Raji (cell line): ENCODE results near the gene METTL25B.

Source experiments
- POLR2A ChIP-seq: IDR thresholded peaks from 2 replicates; pipeline ENCODE4 v1.6.1; 2011; ENCODE audit warnings: low read depth, low read length, control low read depth; ENCODE audit not compliant: insufficient read depth

METTL25B gene

DNA sequence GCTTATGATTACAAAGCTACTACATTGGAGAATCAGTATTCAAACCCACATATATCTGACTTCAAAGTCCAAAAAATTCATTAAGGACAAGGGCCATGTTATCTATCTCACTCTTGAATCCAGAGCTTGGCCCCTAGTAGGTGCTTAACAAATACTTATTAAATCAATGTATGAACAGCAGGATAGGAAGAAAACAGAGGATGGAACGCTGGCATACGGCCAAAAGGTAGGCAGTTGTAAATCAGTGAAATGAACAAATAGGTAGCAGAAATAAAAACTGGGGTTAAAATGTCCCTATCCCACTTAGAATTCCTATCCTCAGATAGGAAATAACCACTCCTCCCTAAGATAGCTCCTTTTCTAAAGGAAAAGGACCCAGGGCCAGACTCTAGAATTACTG lies 10.6 kb downstream of the METTL25B start:
- no peak for TF ChIP-seq POLR2A

DNA sequence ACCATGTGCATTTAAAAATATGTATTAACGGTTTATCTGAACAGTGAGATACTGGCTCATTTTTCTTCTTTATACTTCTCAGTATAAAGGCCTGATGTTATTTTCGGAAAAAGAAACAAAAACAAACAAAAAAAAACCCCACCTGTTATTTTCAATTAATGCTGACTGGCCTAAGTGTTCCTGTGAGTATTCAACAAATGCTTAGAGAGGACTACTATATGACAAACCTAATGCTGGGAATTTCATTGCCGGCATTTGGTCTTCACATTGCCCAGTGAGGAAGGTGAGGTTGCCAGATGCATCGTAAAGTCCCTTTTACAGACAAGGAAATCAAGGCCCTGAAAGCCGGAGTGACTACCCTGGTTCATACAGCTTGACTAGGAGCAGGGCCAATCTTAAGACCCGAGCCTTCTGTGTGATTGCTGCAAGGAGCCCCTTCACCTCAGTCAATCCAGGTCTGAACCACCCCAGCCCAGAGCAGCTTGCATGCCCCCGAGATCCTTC lies 12.0 kb downstream of the METTL25B start:
- no peak for TF ChIP-seq POLR2A

DNA sequence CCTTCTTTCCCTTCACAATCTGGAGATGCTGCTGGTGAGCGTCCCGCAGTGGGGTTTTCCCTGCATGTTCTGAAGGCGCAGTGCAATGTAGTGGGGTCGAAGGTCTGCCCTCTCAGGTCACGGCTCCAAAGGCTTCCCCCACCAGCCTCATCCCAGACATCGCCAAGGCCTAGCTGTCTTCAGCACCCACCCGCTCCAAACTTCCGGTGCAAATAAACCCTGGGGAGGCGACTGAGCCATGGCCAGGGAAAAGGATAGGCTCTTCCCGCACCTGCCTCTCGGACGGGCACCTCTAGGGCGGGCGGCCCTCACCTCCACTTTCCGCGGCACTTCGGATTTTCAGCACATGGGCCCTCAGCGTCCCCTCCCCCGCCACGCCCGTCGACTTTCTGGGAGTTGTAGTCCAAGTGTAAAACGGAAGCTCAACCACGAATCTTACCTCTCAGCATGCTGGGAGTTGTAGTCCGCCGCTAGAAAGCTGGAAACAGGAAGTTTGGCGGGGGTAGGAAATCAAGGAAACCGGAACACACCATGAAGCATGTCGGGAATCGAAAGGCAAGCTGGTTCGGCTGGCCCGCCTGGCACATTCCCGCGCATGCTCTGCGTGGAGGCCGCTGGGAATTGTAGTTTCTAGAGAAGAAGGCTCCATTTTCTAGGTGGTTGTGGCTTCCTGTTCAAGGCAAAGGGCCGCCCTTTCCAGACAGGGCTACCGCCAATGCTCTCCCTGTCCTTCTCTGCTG lies 12.6 kb downstream of the METTL25B start, which contains the start of gene MRPL24:
MRPL24 (minus strand) TSS at position 348 of the 740 bp plus-strand sequence. CDS start 2,384 bp downstream, outside the sequence.
- TF ChIP-seq POLR2A = peak; percentile 90

DNA sequence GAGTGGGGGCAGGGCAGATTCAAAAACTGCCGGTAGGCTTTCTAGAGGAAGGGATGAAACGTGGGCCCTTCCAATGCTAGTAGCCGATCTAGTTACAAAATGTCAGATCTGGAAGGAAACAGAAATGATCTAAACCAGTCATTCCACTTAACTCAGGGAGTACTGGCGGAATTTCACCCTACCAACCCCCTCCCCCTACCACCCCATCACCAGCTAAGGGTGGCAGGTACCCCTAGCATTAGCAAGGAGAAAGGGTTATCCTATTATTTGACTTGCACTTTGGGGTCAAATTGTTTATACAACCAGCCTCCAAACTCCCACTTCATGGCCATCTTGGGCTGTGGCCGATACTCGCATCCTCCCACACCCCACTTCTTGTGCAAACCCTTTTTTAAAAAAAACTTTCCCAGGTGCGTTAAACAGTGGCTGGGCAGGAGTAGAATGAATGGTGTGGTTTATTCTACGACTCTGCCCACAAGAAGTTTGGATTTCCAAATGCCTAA lies 13.3 kb downstream of the METTL25B start:
- no peak for TF ChIP-seq POLR2A

DNA sequence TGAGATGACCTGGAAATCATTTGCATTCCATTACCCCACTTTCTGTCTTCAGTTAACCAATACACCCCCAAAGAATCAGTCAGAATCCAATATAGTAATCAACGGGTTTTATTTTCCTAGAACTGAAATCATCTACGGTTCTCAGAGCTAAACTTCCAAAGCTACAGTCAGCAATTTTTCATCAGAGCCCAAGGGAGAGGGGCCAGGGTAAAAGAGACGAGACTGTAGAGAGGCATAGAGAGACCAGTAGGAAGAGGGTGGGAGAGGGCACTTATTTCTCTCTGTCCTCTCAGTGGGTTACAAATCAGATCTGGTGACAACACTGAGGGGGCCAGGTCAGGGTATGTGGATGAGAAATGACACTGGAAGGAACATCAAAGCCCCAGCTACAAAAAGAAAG lies 13.7 kb downstream of the METTL25B start:
- no peak for TF ChIP-seq POLR2A

DNA sequence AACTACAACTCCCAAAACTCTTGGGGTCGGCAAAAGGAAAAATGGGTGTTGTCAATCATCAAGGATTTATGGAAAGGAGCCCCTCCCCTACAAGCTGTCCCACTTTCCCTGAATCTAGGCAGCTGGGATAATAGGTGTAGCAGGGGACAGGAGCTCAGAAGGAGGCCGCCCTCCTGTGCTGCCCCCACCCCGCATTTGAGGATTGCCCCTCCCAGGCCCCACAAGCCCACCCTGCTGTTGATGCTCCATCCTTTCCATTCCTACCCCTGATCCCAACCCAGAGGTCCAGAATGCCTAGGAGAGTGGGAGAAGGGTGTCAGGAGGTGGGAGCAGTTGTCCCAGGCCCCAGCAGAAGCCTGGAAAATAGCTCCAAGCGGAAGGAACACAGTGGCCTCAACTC lies 14.5 kb downstream of the METTL25B start:
- TF ChIP-seq POLR2A = no peak

DNA sequence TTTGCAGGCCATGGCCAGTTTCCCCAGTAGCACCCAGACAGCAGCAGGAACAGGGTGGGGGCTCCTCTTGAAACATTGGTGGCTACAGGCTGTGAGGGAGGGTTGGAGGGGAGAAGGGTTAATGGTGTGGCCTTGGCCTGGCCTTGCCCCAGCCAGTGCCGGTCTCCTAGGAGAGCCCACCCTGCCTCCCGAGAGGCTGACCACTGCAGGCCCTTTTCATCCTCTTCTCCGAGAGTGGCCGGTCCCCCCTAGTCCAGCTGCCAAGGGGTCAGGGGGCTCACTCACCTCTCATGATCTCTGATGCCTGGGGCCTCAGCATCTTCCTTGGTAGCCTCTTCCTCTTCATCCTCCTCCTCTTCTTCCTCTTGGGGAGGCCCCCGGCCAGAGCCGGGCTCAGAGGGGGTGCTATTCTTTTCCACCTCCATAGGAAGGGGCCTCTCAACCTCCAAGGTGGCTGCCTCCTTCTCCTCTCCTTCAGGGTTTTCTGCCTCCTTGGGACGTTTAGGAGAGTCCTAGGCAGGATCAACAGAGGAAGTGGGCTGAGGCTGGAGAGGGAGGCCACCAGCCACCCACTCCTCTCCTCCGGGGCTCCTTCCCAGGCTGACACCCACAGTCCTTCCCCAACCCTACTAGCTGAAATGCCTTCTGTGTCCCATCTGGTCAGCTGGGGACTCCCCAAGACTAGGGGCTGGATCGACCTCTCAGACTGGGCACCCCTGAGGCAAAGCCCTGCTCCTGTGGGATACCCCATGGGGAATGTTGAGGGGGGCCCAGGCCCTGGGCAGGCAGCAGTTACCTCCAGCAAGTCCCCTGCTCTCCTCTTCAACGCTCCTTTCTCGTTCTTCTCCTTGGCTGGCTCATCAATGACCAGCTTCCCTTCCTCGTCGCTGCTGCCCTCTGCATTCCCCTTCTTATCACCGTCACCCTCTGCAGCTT lies 15.4 kb downstream of the METTL25B start:
- TF ChIP-seq POLR2A = no peak

DNA sequence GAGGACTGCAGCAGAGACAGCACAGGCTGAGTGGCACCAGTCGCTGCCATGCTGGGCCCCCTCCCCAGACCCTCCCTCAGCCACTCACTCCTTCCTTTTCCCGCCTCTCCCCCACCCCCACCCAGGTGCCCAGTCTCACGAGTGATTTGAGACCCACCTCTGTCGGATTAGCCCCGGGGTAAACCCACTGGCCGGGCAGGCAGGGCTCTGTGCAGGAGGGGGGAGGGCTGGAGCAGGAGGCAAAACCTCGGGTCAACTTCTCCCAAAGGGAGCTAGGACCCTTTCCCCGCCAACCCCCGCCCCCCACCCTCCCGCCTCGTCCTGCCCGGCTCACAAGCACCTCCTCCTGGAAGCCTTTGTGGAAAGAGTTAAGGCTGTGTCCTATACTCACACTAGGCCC lies 16.1 kb downstream of the METTL25B start:
- TF ChIP-seq POLR2A = no peak

DNA sequence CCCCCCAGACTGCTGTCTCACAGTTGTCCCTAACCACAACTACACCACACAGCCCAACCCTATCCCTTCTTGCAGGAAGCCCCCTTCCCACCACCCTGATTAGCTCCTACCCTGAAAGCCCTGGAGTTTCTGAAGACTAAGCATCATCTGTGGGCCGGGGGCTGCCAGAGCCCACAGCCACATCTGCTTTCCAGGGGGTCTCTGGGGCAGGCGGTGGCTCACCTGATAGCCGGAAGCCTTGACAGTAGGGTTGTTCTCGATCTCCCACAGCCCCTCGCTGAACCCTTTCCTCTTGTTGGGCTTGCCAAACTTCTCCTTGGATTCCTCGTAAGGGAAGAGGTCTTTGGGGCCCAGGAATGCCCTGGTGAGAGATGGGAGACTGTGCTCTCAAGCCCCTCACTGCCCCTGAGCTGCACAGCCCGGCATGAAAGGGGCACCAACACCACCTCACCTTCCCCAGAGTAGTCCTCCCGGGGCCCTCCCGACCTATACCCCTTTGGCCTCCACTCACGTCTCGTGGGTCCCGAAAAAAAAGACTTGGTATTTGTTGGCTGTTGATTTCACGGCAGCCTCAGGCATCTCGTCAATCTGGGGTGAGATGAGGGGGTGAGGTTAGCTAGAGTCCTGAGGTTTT lies 16.6 kb downstream of the METTL25B start:
- TF ChIP-seq POLR2A = no peak

DNA sequence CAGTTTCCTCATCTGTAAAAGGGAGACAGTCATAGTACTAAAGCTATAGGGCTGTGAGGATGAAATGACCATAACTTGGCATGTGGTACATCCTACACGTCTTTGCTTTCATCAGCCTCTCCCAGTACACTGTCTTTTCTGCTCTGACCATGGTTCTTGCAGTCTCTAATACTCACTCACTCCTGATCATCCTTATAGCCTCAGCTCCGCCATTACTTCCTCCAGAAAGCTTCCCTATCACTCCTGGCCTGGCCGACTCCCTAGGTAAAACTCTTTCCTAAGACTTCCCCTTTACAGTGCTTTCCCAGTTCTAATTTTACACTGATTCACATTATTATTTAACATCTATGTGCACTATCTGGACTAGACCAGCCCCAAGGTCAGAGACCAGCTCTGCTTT lies 17.6 kb downstream of the METTL25B start:
- no peak for TF ChIP-seq POLR2A

DNA sequence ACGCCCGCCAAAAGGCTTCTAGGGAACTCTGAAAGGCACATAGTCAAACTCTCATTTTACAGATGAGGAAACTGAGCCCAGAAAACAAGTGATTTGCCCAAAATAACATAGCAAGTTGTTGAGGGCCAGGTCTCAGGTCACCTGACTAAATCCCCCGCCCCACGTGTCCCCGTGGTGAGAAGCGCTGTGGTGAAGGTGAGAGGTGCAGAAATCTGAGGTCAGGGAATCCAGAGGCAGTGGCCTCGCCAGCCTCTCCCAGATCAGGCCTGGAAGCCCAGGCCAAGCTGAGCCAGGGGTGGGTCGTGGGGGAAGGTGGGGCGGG lies 18.1 kb downstream of the METTL25B start:
- no peak for TF ChIP-seq POLR2A

DNA sequence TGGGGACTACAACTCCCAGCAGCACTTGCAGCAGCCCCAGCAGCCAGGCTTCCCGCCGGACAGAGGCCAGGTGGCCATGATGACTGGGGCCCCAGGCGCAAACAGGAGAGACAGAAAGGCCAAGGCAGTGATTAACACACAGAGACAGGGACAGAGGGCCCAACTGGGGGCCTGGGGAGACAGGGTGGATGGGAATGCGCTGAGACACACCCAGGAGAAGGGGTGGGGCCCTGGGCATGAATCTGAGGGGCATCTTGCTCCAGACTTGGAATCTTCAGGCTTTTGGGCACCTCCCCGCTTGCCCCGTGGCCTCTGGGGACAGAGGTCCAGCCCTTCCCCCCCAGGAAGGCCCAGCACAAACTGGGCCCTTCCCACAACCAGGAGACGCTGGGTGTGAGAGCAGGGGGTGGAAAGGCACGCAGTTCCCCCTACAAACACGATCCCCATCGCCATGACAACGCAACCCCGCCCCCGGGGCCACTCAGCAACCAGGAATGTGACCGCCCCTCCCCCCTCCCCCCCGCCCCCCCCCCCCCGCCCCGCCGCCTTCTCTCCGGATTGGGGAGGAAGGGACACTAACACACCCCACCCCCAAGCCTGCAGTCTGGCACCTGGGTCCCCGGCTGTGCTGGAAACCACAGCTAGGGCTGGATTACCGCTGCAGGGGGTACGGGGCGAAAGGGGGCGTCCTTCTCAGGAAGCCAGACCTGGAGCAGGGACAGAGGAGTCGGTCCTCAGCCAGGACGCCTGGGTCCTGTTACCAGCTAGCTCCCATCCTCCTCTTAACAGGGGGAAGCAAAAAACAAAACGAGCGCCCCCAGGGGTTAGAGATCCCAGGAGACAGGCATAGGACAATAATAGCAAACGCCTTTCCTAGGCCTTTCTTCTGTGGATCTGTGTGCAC lies 18.7 kb downstream of the METTL25B start:
- no peak for TF ChIP-seq POLR2A

DNA sequence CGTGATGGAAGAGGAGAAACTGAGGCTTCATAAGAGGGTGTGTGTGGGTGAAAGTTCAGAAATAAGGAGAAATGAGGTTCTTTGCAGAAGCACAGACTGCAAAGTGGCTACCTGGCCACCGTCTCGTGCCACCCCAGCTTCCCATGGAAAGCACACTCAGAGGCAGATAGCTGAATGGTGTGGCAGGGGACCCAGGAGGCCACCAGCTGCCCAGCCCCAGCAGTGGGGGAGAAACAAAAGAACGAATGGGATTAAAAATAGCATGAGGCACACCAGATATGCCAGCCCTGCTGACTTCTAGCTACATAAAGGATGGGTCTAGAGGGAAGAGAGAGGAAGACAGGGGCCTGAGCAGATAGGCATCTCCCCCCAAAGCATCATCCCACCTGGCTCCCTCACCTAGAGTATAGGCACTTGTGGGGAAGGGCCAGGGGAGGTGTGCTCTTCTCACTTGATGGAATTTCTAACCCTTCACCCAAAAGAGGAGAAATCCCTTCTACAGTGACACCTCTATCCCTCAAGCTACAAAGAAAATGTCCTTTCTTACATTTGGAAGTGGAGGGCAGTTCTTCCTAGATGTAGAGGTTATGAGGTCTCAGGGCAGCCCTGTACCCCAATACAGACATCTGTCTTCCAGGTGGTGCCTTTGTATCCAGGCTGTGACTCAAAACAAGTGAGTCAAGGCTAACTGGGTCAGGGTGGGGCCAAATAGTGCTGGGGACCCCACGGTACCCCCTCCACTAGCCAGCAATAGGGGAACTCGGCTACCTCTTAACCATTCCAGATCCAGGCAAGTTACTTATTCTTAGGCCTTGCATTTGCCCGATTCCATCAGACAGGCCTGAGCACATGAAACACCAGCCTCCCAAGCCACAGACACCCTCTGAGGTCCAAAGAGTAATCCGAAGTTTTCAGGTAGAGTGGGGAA lies 19.7 kb downstream of the METTL25B start:
- no peak for TF ChIP-seq POLR2A

DNA sequence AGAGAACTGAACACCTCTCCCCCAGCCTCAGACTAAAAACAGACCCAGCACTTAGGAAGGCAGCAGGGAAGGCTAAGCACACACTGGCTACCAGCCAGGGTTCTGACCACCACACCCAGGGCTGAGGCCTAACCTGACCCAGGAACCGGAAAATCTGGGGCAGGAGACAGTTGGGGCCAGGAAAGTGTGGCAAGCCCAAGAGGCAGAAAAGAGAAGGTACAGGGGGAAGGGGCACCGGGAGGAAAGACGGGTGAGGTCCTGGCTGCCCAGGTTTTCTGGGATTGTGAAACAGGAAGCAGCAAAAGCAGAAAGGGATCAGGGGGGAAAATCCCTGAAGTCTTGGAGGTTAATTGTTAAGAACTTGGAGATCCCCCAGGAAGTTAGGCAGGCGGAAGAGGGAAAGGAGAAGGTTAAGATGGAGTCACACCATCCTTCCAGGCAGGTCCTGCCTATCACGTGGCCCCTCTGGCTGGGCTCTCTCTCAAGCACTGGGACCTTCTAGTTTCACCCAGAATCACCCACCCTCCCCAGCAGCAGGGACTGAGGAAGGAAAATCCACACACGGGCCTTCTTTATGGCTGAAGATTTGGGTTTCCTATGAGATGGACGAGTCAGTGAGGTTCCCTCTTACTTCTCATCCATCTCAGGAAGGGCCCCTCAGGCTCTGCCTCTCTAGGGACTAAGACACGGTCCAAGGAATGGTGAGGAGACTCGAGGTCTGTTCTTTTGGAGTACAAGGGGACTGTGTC lies 20.6 kb downstream of the METTL25B start:
- no peak for TF ChIP-seq POLR2A
